Measurements from ENCODE around the gene LRRC75A.
A peak's percentile ranks its signal among the peaks of the same experiment; 100 is the strongest.
"Not testable (repeated sequence)": the region's sequence is repeated elsewhere in the genome, so short reads cannot be mapped to it uniquely, and the experiment has no call there.

The LRRC75A gene

GRCh38 chr17:16491703-16492612, at the start of gene LRRC75A:
Gene LRRC75A (minus strand): TSS chr17:16492193. CDS start chr17:16491990, 203 bp downstream.
- DNase-seq, result no peak

DNA sequence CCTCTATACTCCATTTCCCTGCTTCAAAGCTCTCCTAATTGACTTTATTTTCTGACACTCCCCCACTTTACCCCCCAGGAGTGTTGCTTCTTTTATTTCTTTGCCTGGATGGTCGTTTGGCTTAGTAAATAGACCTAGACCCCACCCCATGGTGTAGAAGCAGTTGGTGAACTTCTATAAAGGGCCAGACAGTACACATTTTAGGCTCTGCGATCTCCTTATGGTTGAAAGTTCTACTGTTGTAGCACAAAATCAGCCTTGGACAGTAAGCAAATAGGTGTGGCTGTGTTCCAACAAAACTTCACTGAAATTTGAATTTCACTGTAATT, 45.1 kb upstream of the LRRC75A start:
- DNase-seq, result no peak

- DNase-seq, result no peak
Observed at GRCh38 chr17:16534236-16534635, 42.2 kb upstream of the LRRC75A start.

- DNase-seq, result no peak
Observed at GRCh38 chr17:16529906-16530305, 37.9 kb upstream of the LRRC75A start.

DNA sequence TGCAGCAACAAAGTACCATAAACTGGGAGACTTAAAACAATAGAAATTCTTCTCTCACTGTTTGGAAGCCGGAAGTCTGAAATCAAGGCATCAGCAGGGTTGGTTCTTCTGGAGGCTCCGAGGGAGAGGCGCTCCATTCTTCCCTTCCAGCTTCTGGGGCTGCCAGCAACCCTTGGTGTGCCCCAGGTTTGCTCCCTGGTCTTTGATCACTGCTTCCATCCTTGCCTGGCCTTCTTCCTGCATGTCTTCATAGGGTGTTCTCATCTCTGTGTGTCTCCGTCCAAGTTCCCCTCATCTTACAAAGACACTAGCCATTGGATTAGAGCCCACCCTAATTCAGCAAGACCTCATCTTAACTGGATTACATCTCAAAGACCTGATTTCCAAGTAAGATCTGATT, 35.3 kb upstream of the LRRC75A start:
- no peak for DNase-seq

GRCh38 chr17:16525556-16525955, 33.6 kb upstream of the LRRC75A start:
- DNase-seq, result not testable (repeated sequence)

DNA sequence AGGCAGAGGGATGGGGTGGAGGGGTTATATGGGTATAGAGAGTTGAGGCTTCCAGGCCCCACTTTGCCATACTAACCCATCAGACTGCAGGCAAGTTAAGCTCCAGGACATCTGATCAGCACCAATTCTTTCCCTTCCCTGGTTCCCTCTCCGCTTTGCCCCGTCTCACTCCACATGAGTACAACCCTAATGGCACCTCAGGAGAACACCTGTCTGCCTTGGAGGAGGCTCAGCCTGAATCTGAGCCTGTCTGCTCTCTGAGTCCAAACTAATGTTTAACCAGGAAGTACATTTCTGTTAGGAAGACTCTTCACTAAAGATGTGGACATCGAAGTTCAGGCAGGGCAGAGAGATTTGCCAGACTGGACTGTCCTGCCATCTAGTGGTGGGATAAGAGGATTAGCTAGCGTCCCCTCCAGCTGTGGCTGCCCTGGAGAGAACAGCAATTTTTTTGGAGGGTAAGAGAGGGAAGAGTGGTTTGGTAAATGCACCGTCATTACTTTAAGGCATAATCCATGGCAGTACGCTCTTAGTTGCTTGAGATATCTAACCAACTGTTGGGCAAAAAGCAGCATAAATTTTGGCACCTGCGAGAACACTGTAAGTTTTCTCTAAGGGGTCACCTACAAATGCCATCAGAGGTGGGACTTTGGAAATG, 29.2 kb upstream of the LRRC75A start:
- DNase-seq, result peak; percentile 73

DNA sequence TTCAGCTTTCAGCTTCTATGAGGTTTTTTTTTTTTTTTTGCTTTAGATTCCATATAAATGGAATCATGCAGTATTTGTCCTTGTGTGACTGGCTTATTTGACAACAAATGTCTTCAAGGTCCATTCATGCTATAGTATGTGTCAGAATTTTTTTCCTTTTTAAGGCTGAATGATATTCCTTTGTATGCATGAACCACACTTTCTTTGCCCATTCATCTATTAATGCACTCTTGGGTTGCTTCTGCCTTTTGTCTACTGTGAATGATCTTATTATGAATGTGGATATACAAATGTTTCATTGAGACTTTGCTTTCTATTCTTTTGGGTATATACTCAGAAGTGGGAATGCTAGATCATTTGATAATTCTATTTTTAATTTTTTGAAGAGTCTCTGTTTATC, 27.0 kb upstream of the LRRC75A start:
- no peak for DNase-seq

- DNase-seq, result no peak
Observed at GRCh38 chr17:16517477-16517876, 25.5 kb upstream of the LRRC75A start.

GRCh38 chr17:16516594-16517051, 24.6 kb upstream of the LRRC75A start:
- no peak for DNase-seq

DNA sequence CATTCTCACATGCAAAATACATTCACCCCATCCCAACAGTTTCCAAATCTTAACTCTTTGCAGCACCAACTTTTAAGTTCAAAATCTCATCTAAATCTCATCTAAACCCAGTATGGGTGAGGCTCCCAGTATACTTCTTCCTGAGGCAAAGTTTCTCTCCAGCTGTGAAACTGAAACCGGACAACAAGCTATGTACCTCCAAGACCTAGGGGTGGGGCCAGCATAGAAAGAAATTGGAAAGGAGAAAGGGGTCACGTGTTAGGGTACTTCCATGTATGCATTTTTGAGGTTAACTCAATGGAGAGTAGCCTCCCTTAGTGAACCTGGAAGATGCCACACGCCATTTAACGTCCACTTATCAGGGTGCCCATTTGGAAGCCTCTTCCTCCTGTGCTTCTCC, 23.9 kb upstream of the LRRC75A start:
- DNase-seq, result no peak

- DNase-seq, result no peak
Observed at GRCh38 chr17:16513873-16514272, 21.9 kb upstream of the LRRC75A start.

- DNase-seq, result no peak
Observed at GRCh38 chr17:16512011-16512410, 20.0 kb upstream of the LRRC75A start.

GRCh38 chr17:16511593-16511992, 19.6 kb upstream of the LRRC75A start:
- DNase-seq, result no peak

DNA sequence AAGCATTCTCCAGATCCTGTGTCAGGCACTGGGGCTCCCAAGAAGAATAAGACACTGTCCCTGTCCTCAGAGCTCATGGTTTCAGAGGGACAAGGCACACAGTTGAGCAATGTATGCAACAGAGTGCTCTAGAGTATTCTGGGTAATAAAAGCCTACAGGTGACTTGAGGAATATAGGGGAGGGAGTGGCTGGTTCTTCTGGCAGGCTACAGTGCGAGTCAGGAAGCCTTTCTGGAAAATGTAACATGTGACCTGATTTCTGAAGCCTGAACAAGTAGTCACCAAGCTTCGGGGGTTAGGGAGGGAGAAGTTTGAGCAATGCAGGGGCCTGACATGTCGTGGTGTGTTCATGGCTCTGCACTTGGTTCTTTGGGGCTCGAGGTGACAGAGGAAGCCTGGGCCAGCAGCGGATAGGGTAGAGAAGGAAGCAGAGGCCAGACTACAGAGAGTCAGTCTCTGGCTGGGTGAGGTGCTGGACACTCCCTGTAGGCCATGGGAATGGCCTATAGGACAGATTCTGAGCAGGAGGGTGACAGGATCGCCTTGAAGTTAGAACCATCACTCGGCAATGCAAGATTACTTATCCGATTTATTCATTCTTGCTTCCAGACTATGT, 16.0 kb upstream of the LRRC75A start:
- no peak for DNase-seq

GRCh38 chr17:16506188-16506587, 14.2 kb upstream of the LRRC75A start:
- no peak for DNase-seq

DNA sequence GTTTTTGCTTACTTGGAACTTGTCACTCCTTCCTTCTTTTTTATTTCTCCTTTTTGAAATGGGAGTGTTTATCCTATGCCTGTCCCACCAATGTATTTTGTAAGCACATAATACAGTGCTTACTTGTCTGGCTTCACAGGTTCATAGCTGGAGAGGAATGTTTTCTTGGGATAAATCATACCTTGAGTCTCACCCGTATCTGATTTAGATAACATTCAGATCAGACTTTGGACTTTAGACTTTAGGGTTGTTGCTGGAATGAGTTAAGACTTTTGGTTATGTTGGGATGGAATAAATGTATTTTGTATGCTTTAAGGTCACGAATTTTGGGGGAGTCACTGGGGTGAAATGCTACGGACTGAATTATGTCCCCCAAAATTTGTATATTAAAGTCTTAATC, 13.0 kb upstream of the LRRC75A start:
- no peak for DNase-seq

GRCh38 chr17:16496820-16497489, 5.0 kb upstream of the LRRC75A start:
- no peak for DNase-seq

GRCh38 chr17:16495980-16496819, 4.2 kb upstream of the LRRC75A start:
- DNase-seq, result no peak

GRCh38 chr17:16495561-16495960, 3.6 kb upstream of the LRRC75A start:
- no peak for DNase-seq

GRCh38 chr17:16494059-16494458, 2.1 kb upstream of the LRRC75A start:
- no peak for DNase-seq

- DNase-seq, result no peak
Observed at GRCh38 chr17:16493531-16494046, 1.6 kb upstream of the LRRC75A start.
